Measurements from ENCODE around the gene TMEM238L.

- TF ChIP-seq RCOR1 (IDR thresholded peaks at IDR 0.05; ENCODE audit: insufficient replicate concordance, low read length) (no peak), FOS (IDR thresholded peaks at IDR 0.05; ENCODE audit: low read depth, low read length) (no peak), CTCF (conservative IDR thresholded peaks at IDR 0.05; ENCODE audit: low read depth, low read length) (no peak), MAFK (IDR thresholded peaks at IDR 0.05; ENCODE audit: low read depth, low read length) (no peak), MXI1 (IDR thresholded peaks at IDR 0.05; ENCODE audit: borderline replicate concordance, low read depth, low read length) (no peak), SMC3 (IDR thresholded peaks at IDR 0.05; ENCODE audit: low read depth, low read length) (no peak), RAD21 (IDR thresholded peaks at IDR 0.05; ENCODE audit: low read length) (no peak), POLR2A (IDR thresholded peaks at IDR 0.05; ENCODE audit: low read depth, low read length) (no peak), BHLHE40 (IDR thresholded peaks at IDR 0.05; ENCODE audit: low read depth, low read length) (no peak), CEBPB (IDR thresholded peaks at IDR 0.05; ENCODE audit: low read depth, low read length) (no peak), CHD1 (IDR thresholded peaks at IDR 0.05; ENCODE audit: low read depth, low read length) (no peak), RFX5 (IDR thresholded peaks at IDR 0.05; ENCODE audit: low read depth, low read length) (no peak), MAZ (IDR thresholded peaks at IDR 0.05; ENCODE audit: borderline replicate concordance, low read depth, low read length) (no peak)
- TF ChIP-seq, protein P1, sequence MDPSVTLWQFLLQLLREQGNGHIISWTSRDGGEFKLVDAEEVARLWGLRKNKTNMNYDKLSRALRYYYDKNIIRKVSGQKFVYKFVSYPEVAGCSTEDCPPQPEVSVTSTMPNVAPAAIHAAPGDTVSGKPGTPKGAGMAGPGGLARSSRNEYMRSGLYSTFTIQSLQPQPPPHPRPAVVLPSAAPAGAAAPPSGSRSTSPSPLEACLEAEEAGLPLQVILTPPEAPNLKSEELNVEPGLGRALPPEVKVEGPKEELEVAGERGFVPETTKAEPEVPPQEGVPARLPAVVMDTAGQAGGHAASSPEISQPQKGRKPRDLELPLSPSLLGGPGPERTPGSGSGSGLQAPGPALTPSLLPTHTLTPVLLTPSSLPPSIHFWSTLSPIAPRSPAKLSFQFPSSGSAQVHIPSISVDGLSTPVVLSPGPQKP (IDR thresholded peaks at IDR 0.05; ENCODE audit: borderline replicate concordance, low read depth, low read length) = no peak
Measured at GRCh38 chr17:10761281-10761680, 42.6 kb downstream of the TMEM238L start.

Measured in IMR-90 (cell line).